Esophagus muscularis mucosa (tissue), 4 donors: ENCODE measurements around the gene MCUR1. TPM values are rescaled to one million over a fixed set of nuclear protein-coding genes. Genes with fewer than 3 reads are reported as not detected.
A peak's percentile ranks its signal among the peaks of the same experiment; 100 is the strongest.
"Not testable (repeated sequence)": the region's sequence is repeated elsewhere in the genome, so short reads cannot be mapped to it uniquely, and the experiment has no call there.

ENCODE experiments used
- DNase-seq: peaks from one replicate; pipeline ENCODE4 v3.0.0-alpha.2; 2017; ENCODE audit errors: extremely low spot score
- H3K27ac ChIP-seq, 4 donors: fragments of 200-600 bp; sonication (generic); replicated peaks in 1 of 4; 1 replicate in 3 of 4; 2 replicates in 1 of 4; pipeline ENCODE4 v1.5.1; 2016 to 2019; ENCODE audit warnings: mild to moderate bottlenecking in 1 of 4
- H3K27me3 ChIP-seq, 4 donors: fragments of 200-600 bp; sonication (generic); one replicate each; pipeline versions ENCODE4 v1.5.1 to v1.6.0; 2016 to 2019
- H3K36me3 ChIP-seq, 4 donors: fragments of 200-600 bp; sonication (generic); one replicate each; pipeline ENCODE4 v1.5.1; 2016 to 2019
- H3K4me1 ChIP-seq, 4 donors: fragments of 200-600 bp; sonication (generic); one replicate each; pipeline ENCODE4 v1.5.1; 2016 to 2019
- H3K4me3 ChIP-seq, 4 donors: fragments of 200-600 bp; sonication (generic); 1 replicate in 2 of 4; 2 replicates in 2 of 4; pipeline ENCODE4 v1.5.1; 2016 to 2019; ENCODE audit warnings: mild to moderate bottlenecking in 4 of 4, moderate library complexity in 1 of 4
- H3K9me3 ChIP-seq, 4 donors: fragments of 200-600 bp; sonication (generic); 1 replicate in 3 of 4; 2 replicates in 1 of 4; pipeline ENCODE4 v1.5.1; 2016 to 2019
- EP300 ChIP-seq: sonication (generic); formaldehyde crosslinking; IDR thresholded peaks from one replicate; pipeline ENCODE4 v1.6.1; 2017; ENCODE audit warnings: antibody characterized with exemption
- POLR2A ChIP-seq: fragments of 450-650 bp; IDR thresholded peaks from one replicate; pipeline ENCODE4 v1.6.1; 2017; ENCODE audit warnings: antibody characterized with exemption, moderate library complexity, mild to moderate bottlenecking, low read depth
- POLR2AphosphoS5 ChIP-seq, 2 donors: sonication (generic); formaldehyde crosslinking; IDR thresholded peaks; one replicate each; pipeline ENCODE4 v1.6.1; 2017; ENCODE audit warnings: antibody characterized with exemption in 2 of 2
- WGBS: methylation state at CpG from one replicate; pipeline ENCODE4 v1.1.5; 2018; 5-methylcytosine and 5-hydroxymethylcytosine counted together
- intact Hi-C: fragments of 100-400 bp; cut with DNase I; formaldehyde crosslinking; loops from one replicate; pipeline ENCODE4 v1.15.1; 2023
- total RNA-seq, 4 donors: library from RNA; depleted of rRNA; stranded (reverse); fragments of >200 nt; gene quantifications; one replicate each; pipeline versions ENCODE4 v1.1.0 to v1.2.1, GENCODE V29; 2016
- TF ChIP-seq, protein P1 (sequence below), 3 experiments: fragments of 200-600 bp in 2 of 3; fragments of 450-650 bp in 1 of 3; sonication (generic) in 2 of 3; IDR thresholded peaks; one replicate each; pipeline ENCODE4 v1.5.1; 2017 to 2019; ENCODE audit warnings: antibody characterized with exemption in 3 of 3, mild to moderate bottlenecking in 2 of 3, moderate library complexity in 1 of 3

MCUR1 gene
- total RNA-seq, 4 donors from 2014 or later, result 7.8 to 19.1 (median 17.9) TPM

DNA sequence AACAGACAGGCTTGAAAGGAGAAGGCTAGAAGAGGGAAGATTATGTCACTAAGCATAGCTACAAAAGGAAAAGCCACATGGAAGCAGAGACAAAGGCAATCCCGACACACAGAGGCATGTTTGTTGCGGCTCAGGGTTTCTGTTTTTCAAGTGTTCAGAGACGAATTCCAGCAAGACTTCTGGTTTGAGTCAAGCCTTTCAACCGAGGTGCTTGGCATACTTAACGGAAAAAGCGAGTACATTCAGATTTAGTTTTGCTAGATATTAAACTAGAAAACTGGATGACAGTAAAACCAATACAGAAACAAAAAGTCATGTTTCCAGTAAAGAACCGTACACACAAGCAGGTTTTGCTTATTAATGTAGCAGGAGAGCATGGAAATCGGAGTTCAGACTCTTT lies 27.2 kb downstream of the MCUR1 start:
- TF ChIP-seq, protein P1, sequence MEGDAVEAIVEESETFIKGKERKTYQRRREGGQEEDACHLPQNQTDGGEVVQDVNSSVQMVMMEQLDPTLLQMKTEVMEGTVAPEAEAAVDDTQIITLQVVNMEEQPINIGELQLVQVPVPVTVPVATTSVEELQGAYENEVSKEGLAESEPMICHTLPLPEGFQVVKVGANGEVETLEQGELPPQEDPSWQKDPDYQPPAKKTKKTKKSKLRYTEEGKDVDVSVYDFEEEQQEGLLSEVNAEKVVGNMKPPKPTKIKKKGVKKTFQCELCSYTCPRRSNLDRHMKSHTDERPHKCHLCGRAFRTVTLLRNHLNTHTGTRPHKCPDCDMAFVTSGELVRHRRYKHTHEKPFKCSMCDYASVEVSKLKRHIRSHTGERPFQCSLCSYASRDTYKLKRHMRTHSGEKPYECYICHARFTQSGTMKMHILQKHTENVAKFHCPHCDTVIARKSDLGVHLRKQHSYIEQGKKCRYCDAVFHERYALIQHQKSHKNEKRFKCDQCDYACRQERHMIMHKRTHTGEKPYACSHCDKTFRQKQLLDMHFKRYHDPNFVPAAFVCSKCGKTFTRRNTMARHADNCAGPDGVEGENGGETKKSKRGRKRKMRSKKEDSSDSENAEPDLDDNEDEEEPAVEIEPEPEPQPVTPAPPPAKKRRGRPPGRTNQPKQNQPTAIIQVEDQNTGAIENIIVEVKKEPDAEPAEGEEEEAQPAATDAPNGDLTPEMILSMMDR (IDR thresholded peaks at IDR 0.05), result no peak
- TF ChIP-seq POLR2AphosphoS5 (IDR thresholded peaks at IDR 0.05), result peak in 1 of 2 donors; percentile 66
- TF ChIP-seq EP300, result no peak
- intact Hi-C loops, result no loop called here
- WGBS, result 37% methylated on average over 8 of the region's 8 CpGs
- peaks cover 0 to 15% (median 12%) of the 10 kb centered on the region in 4 donors for H3K4me1 ChIP-seq
- peaks cover 0 to 33% (median 20%) of the 10 kb centered on the region in 4 donors for H3K36me3 ChIP-seq
- peak overlapping the region; percentile 18 to 64 (median 45) for H3K27ac ChIP-seq
- H3K4me3 ChIP-seq, result peak overlapping the region; percentile 13 to 28 (median 19)
- no peak for DNase-seq
- no peaks in the 10 kb centered on the region for H3K9me3 ChIP-seq
- no peaks in the 10 kb centered on the region for H3K27me3 ChIP-seq

DNA sequence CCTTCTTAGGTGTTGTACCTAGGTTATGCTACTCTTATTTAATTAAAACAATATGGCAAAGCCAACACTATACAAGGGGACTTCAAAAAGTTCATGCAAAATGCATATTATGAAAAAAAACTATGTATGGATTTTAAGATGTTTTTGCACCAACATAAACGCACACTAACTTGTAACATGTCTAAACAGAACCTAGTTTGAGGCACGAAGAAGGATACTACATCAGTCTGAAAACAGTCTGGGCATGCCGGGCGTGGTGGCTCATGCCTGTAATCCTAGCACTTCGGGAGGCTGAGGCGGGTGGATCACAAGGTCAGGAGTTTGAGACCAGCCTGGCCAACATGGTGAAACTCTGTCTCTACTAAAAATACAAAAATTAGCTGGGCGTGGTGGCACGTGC lies 34.2 kb downstream of the MCUR1 start:
- H3K36me3 ChIP-seq, H3K4me3 ChIP-seq, H3K27ac ChIP-seq, H3K9me3 ChIP-seq, intact Hi-C loops, H3K27me3 ChIP-seq, DNase-seq, H3K4me1 ChIP-seq: not testable (repeated sequence)
- WGBS, result 94% methylated on average over 8 of the region's 8 CpGs

DNA sequence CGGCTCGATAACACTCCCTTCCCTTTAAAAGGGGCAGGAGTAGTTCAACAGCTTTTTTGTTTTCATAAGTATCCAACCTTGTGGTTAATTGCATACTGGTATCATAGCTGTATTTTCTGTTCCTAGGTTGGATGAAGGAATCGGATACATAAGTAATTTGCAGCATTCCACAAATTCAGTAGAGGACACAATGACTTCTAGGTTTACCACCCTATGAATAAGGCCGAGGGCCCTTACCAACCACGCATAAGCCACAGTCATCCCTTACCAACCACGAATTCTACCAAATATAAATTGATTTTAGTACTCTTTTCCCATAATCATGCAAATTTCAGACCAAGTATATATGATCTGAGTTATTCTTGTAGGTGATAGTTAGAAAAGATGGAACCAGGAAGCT lies 36.3 kb downstream of the MCUR1 start:
- H3K27me3 ChIP-seq, result no peaks in the 10 kb centered on the region
- no peaks in the 10 kb centered on the region for H3K36me3 ChIP-seq
- WGBS, result 96% methylated on average over 6 of the region's 6 CpGs
- no peaks in the 10 kb centered on the region for H3K4me1 ChIP-seq
- intact Hi-C loops, result no loop called here
- H3K4me3 ChIP-seq, result no peak overlapping the region
- H3K9me3 ChIP-seq, result no peaks in the 10 kb centered on the region
- no peak overlapping the region for H3K27ac ChIP-seq
- no peak for DNase-seq
- TF ChIP-seq POLR2AphosphoS5 (IDR thresholded peaks at IDR 0.05) (no peak), EP300 (no peak)

DNA sequence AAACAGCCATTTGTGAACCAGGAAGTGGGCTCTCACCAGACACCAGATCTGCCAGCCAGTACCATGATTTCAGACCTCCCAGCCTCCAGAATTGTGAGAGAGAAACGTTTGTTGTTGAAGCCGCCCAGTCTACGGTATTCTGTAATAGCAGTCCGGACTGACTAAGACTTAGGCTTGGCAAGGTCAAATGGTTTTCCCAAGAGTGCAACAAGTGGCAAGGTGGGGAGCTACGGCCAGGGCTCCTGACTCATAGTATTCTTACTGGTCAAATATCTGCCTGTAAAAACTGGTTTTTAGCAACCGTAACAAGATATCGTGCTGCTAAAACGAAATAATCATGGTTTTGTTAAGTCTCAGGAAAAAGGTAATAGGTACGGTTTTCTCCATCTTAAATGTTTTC lies 37.8 kb downstream of the MCUR1 start:
- H3K36me3 ChIP-seq, result no peaks in the 10 kb centered on the region
- TF ChIP-seq, protein P1 (IDR thresholded peaks at IDR 0.05), result no peak
- no peak for TF ChIP-seq POLR2AphosphoS5 (IDR thresholded peaks at IDR 0.05)
- WGBS, result 86% methylated on average over 9 of the region's 9 CpGs
- intact Hi-C loops, result no loop called here
- no peaks in the 10 kb centered on the region for H3K27me3 ChIP-seq
- no peak overlapping the region for H3K27ac ChIP-seq
- no peaks in the 10 kb centered on the region for H3K4me1 ChIP-seq
- H3K4me3 ChIP-seq, result no peak overlapping the region
- no peak for DNase-seq
- no peaks in the 10 kb centered on the region for H3K9me3 ChIP-seq

DNA sequence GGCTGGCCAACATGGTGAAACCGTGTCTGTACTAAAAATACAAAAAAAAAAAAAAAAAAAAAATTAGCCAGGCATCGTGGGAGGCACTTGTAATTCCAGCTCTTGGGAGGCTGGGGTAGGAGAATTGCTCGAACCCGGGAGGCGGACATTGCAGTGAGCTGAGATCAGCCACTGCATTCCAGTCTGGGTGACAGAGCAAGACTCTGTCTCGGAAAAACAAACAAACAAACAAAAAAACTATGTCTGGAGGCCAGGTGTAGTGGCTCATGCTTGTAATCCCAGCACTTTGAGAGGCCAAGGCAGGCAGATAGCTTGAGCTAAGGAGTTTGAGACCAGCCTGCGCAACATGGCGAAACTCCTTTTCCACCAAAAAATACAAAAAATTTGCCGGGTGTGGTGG lies 38.9 kb downstream of the MCUR1 start:
- H3K27ac ChIP-seq, intact Hi-C loops, DNase-seq, H3K4me1 ChIP-seq, H3K27me3 ChIP-seq, H3K4me3 ChIP-seq, H3K9me3 ChIP-seq, H3K36me3 ChIP-seq: not testable (repeated sequence)
- 91% methylated on average over 9 of the region's 9 CpGs for WGBS

DNA sequence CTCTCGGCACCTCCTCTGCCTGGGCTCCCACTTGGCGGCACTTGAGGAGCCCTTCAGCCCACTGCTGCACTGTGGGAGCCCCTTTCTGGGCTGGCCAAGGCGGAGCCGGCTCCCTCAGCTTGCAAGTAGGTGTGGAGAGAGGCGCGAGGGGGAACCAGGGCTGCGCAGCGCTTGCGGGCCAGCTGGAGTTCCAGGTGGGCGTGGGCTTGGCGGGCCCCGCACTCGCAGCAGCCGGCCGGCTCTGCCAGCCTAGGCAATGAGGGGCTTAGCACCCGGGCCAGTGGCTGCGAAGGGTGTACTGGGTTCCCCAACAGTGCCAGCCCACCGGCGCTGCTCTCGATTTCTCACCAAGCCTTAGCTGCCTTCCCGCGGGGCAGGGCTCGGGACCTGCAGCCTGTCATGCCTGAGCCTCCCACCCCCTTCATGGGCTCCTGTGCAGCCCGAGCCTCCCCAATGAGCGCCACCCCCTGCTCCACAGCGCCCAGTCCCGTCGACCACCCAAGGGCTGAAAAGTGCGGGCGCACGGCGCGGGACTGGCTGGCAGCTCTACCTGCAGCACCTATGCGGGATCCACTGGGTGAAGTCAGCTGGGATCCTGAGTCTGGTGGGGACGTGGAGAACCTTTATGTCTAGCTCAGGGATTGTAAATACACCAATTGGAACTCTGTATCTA lies 41.9 kb downstream of the MCUR1 start:
- DNase-seq, intact Hi-C loops: not testable (repeated sequence)
- WGBS, result 93% methylated on average over 17 of the region's 35 CpGs

DNA sequence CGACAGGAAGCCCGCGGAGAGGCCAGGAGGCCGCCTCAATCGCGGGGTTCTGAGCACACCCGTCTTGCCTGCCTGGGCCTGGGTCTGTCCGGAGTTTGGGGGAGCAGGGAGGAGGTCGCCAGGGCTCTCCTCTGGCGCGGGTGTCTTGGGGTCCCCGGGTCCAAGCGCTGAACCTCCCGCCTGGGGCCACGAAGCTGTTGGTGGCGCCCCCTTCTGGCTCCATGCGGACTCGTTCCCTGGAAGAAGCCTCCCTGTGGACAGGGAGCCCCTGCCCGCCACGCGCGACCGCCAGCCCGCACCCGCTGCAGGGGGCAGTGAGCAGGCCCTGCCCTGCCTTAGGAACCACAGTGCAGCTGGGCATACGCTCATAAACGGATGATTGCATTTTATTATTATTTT lies 44.7 kb downstream of the MCUR1 start:
- WGBS, result 92% methylated on average over 19 of the region's 27 CpGs
- DNase-seq, result no peak
- H3K4me3 ChIP-seq, result no peak overlapping the region
- H3K4me1 ChIP-seq, result peaks cover 15 to 23% (median 17%) of the 10 kb centered on the region in 4 donors
- H3K9me3 ChIP-seq, result no peaks in the 10 kb centered on the region
- intact Hi-C loops, result no loop called here
- no peak overlapping the region for H3K27ac ChIP-seq
- TF ChIP-seq POLR2AphosphoS5 (IDR thresholded peaks at IDR 0.05) (no peak), EP300 (no peak), POLR2A (no peak)
- TF ChIP-seq, protein P1 (IDR thresholded peaks at IDR 0.05), result peak in 2 of 3 experiments; percentile 7 to 31
- no peaks in the 10 kb centered on the region for H3K27me3 ChIP-seq
- no peaks in the 10 kb centered on the region for H3K36me3 ChIP-seq

More for the DNA sequence above, 41.9 kb downstream of the MCUR1 start:
- not testable (repeated sequence) for H3K9me3 ChIP-seq, H3K27ac ChIP-seq, H3K36me3 ChIP-seq, H3K4me3 ChIP-seq, H3K27me3 ChIP-seq, H3K4me1 ChIP-seq
